Measurements from ENCODE around the gene B3GNT7.

The B3GNT7 gene

GRCh38 chr2:231364961-231365810 is 30.3 kb upstream of the B3GNT7 start:
- no peaks in the 10 kb centered on the region for H3K36me3 ChIP-seq (ENCODE audit: control insufficient read depth in 1 of 2, insufficient read depth in 2 of 2, low read length in 2 of 2)
- peaks cover 14 to 15% of the 10 kb centered on the region in 2 donors for H3K4me1 ChIP-seq (ENCODE audit: control insufficient read depth in 1 of 2, insufficient read depth in 2 of 2, low read length in 2 of 2)
- peak overlapping the region; percentile 36 for H3K27ac ChIP-seq (ENCODE audit: low read depth, low read length)
- no peaks in the 10 kb centered on the region for H3K9me3 ChIP-seq (ENCODE audit: control insufficient read depth in 1 of 2, low read length in 2 of 2)
- no peaks in the 10 kb centered on the region for H3K27me3 ChIP-seq (ENCODE audit: control insufficient read depth in 1 of 2, insufficient read depth in 2 of 2, low read length in 2 of 2)
- H3K4me3 ChIP-seq (ENCODE audit: low read depth in 1 of 2, low read length in 2 of 2) = peak overlapping the region in 1 of 2 donors; percentile 36
- H3K9ac ChIP-seq (ENCODE audit: low read depth in 1 of 2, low read length in 2 of 2) = peak overlapping the region; percentile 19 to 38

GRCh38 chr2:231367178-231367577 is 28.3 kb upstream of the B3GNT7 start:
- Histone ChIP-seq H3K9ac (ENCODE audit: low read depth in 1 of 2, low read length in 2 of 2) (no peak overlapping the region), H3K9me3 (ENCODE audit: control insufficient read depth in 1 of 2, low read length in 2 of 2) (no peaks in the 10 kb centered on the region), H3K4me1 (ENCODE audit: control insufficient read depth in 1 of 2, insufficient read depth in 2 of 2, low read length in 2 of 2) (peaks cover 14 to 15% of the 10 kb centered on the region in 2 donors), H3K36me3 (ENCODE audit: control insufficient read depth in 1 of 2, insufficient read depth in 2 of 2, low read length in 2 of 2) (no peaks in the 10 kb centered on the region), H3K27me3 (ENCODE audit: control insufficient read depth in 1 of 2, insufficient read depth in 2 of 2, low read length in 2 of 2) (no peaks in the 10 kb centered on the region), H3K4me3 (ENCODE audit: low read depth in 1 of 2, low read length in 2 of 2) (no peak overlapping the region), H3K27ac (ENCODE audit: low read depth, low read length) (no peak overlapping the region)

- no peak overlapping the region for H3K4me3 ChIP-seq (ENCODE audit: low read depth in 1 of 2, low read length in 2 of 2)
- no peaks in the 10 kb centered on the region for H3K9me3 ChIP-seq (ENCODE audit: control insufficient read depth in 1 of 2, low read length in 2 of 2)
- H3K4me1 ChIP-seq (ENCODE audit: control insufficient read depth in 1 of 2, insufficient read depth in 2 of 2, low read length in 2 of 2) = peaks cover 9 to 17% of the 10 kb centered on the region in 2 donors
- H3K27me3 ChIP-seq (ENCODE audit: control insufficient read depth in 1 of 2, insufficient read depth in 2 of 2, low read length in 2 of 2) = no peaks in the 10 kb centered on the region
- H3K9ac ChIP-seq (ENCODE audit: low read depth in 1 of 2, low read length in 2 of 2) = no peak overlapping the region
- no peak overlapping the region for H3K27ac ChIP-seq (ENCODE audit: low read depth, low read length)
- H3K36me3 ChIP-seq (ENCODE audit: control insufficient read depth in 1 of 2, insufficient read depth in 2 of 2, low read length in 2 of 2) = no peaks in the 10 kb centered on the region
These were observed 25.7 kb upstream of the B3GNT7 start for GRCh38 chr2:231369580-231370428.

GRCh38 chr2:231370429-231370748 is 25.1 kb upstream of the B3GNT7 start:
- Histone ChIP-seq H3K4me3 (ENCODE audit: low read depth in 1 of 2, low read length in 2 of 2) (no peak overlapping the region), H3K9ac (ENCODE audit: low read depth in 1 of 2, low read length in 2 of 2) (no peak overlapping the region), H3K4me1 (ENCODE audit: control insufficient read depth in 1 of 2, insufficient read depth in 2 of 2, low read length in 2 of 2) (peaks cover 3 to 11% of the 10 kb centered on the region in 2 donors), H3K27me3 (ENCODE audit: control insufficient read depth in 1 of 2, insufficient read depth in 2 of 2, low read length in 2 of 2) (no peaks in the 10 kb centered on the region), H3K27ac (ENCODE audit: low read depth, low read length) (no peak overlapping the region), H3K36me3 (ENCODE audit: control insufficient read depth in 1 of 2, insufficient read depth in 2 of 2, low read length in 2 of 2) (no peaks in the 10 kb centered on the region), H3K9me3 (ENCODE audit: control insufficient read depth in 1 of 2, low read length in 2 of 2) (no peaks in the 10 kb centered on the region)

- Histone ChIP-seq H3K36me3 (ENCODE audit: control insufficient read depth in 1 of 2, insufficient read depth in 2 of 2, low read length in 2 of 2) (no peaks in the 10 kb centered on the region), H3K27me3 (ENCODE audit: control insufficient read depth in 1 of 2, insufficient read depth in 2 of 2, low read length in 2 of 2) (no peaks in the 10 kb centered on the region), H3K27ac (ENCODE audit: low read depth, low read length) (no peak overlapping the region), H3K4me1 (ENCODE audit: control insufficient read depth in 1 of 2, insufficient read depth in 2 of 2, low read length in 2 of 2) (peaks cover 0 to 6% of the 10 kb centered on the region in 2 donors), H3K9ac (ENCODE audit: low read depth in 1 of 2, low read length in 2 of 2) (no peak overlapping the region), H3K9me3 (ENCODE audit: control insufficient read depth in 1 of 2, low read length in 2 of 2) (no peaks in the 10 kb centered on the region), H3K4me3 (ENCODE audit: low read depth in 1 of 2, low read length in 2 of 2) (no peak overlapping the region)
These were observed 24.6 kb upstream of the B3GNT7 start for GRCh38 chr2:231370749-231371429.

GRCh38 chr2:231371430-231372054 is 24.0 kb upstream of the B3GNT7 start:
- Histone ChIP-seq H3K9me3 (ENCODE audit: control insufficient read depth in 1 of 2, low read length in 2 of 2) (no peaks in the 10 kb centered on the region), H3K4me3 (ENCODE audit: low read depth in 1 of 2, low read length in 2 of 2) (no peak overlapping the region), H3K9ac (ENCODE audit: low read depth in 1 of 2, low read length in 2 of 2) (no peak overlapping the region), H3K27me3 (ENCODE audit: control insufficient read depth in 1 of 2, insufficient read depth in 2 of 2, low read length in 2 of 2) (no peaks in the 10 kb centered on the region), H3K27ac (ENCODE audit: low read depth, low read length) (no peak overlapping the region), H3K4me1 (ENCODE audit: control insufficient read depth in 1 of 2, insufficient read depth in 2 of 2, low read length in 2 of 2) (peaks cover 0 to 4% of the 10 kb centered on the region in 2 donors), H3K36me3 (ENCODE audit: control insufficient read depth in 1 of 2, insufficient read depth in 2 of 2, low read length in 2 of 2) (no peaks in the 10 kb centered on the region)

- H3K9me3 ChIP-seq (ENCODE audit: control insufficient read depth in 1 of 2, low read length in 2 of 2) = no peaks in the 10 kb centered on the region
- H3K36me3 ChIP-seq (ENCODE audit: control insufficient read depth in 1 of 2, insufficient read depth in 2 of 2, low read length in 2 of 2) = no peaks in the 10 kb centered on the region
- H3K27ac ChIP-seq (ENCODE audit: low read depth, low read length) = no peak overlapping the region
- H3K4me3 ChIP-seq (ENCODE audit: low read depth in 1 of 2, low read length in 2 of 2) = no peak overlapping the region
- H3K27me3 ChIP-seq (ENCODE audit: control insufficient read depth in 1 of 2, insufficient read depth in 2 of 2, low read length in 2 of 2) = no peaks in the 10 kb centered on the region
- no peak overlapping the region for H3K9ac ChIP-seq (ENCODE audit: low read depth in 1 of 2, low read length in 2 of 2)
- H3K4me1 ChIP-seq (ENCODE audit: control insufficient read depth in 1 of 2, insufficient read depth in 2 of 2, low read length in 2 of 2) = peaks cover 0 to 4% of the 10 kb centered on the region in 2 donors
These were observed 23.2 kb upstream of the B3GNT7 start for GRCh38 chr2:231372326-231372725.

GRCh38 chr2:231373184-231373583 is 22.3 kb upstream of the B3GNT7 start:
- Histone ChIP-seq H3K4me1 (ENCODE audit: control insufficient read depth in 1 of 2, insufficient read depth in 2 of 2, low read length in 2 of 2) (peaks cover 3 to 10% of the 10 kb centered on the region in 2 donors), H3K36me3 (ENCODE audit: control insufficient read depth in 1 of 2, insufficient read depth in 2 of 2, low read length in 2 of 2) (no peaks in the 10 kb centered on the region), H3K4me3 (ENCODE audit: low read depth in 1 of 2, low read length in 2 of 2) (no peak overlapping the region), H3K27ac (ENCODE audit: low read depth, low read length) (no peak overlapping the region), H3K27me3 (ENCODE audit: control insufficient read depth in 1 of 2, insufficient read depth in 2 of 2, low read length in 2 of 2) (no peaks in the 10 kb centered on the region), H3K9ac (ENCODE audit: low read depth in 1 of 2, low read length in 2 of 2) (no peak overlapping the region), H3K9me3 (ENCODE audit: control insufficient read depth in 1 of 2, low read length in 2 of 2) (no peaks in the 10 kb centered on the region)

- Histone ChIP-seq H3K9me3 (ENCODE audit: control insufficient read depth in 1 of 2, low read length in 2 of 2) (no peaks in the 10 kb centered on the region), H3K4me3 (ENCODE audit: low read depth in 1 of 2, low read length in 2 of 2) (no peak overlapping the region), H3K27ac (ENCODE audit: low read depth, low read length) (no peak overlapping the region), H3K27me3 (ENCODE audit: control insufficient read depth in 1 of 2, insufficient read depth in 2 of 2, low read length in 2 of 2) (no peaks in the 10 kb centered on the region), H3K36me3 (ENCODE audit: control insufficient read depth in 1 of 2, insufficient read depth in 2 of 2, low read length in 2 of 2) (no peaks in the 10 kb centered on the region), H3K4me1 (ENCODE audit: control insufficient read depth in 1 of 2, insufficient read depth in 2 of 2, low read length in 2 of 2) (peaks cover 8 to 15% of the 10 kb centered on the region in 2 donors), H3K9ac (ENCODE audit: low read depth in 1 of 2, low read length in 2 of 2) (no peak overlapping the region)
These were observed 21.6 kb upstream of the B3GNT7 start for GRCh38 chr2:231373786-231374349.

Measured in duodenal mucosa (tissue), 2 donors.